Middle frontal gyrus (tissue), 1 donor: ENCODE data around the gene SYTL2.
"Not testable (repeated sequence)": the region's sequence is repeated elsewhere in the genome, so short reads cannot be mapped to it uniquely, and the experiment has no call there.

Experiments used
- DNase-seq: peaks from one replicate; pipeline ENCODE4 v3.0.0-alpha.2; 2015; ENCODE audit warnings: low spot score; ENCODE audit errors: extremely low spot score

Gene SYTL2

DNA sequence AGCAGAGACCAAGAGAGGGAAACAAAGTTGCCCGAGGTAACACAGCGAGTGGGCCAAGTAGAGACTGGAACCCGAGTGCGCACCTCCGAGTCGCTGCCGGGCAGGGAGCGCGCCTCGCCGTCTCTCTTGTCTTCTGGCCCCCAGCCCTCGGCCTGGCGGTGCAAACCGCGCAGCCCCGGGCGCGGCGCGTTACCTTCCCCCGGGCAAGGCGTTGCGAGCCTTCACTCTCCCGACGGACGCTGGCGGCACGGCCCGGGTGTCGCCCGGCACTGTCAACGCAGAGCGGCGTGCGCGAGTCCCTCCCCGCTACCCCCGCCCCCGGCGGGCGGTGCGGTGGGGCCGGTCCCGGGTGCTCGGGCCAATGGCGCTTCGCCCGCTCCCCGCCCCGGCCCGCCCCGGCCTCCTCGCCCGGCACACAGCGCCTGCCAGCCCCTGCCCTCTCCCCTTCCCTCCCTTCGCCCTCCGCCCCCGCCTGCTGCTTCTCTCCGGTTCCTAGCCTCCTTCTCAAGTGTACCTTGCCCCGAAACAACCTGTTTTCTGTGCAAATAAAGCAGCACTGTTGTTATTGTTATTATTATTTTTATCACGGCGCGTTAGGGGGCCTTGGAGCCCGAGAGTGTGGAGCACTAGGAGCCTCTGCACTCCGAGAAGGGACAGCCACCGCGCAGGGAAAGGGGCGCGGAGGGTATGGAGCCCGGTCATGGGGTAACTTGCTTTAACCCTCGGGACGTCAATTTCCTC, at the start of gene SYTL2:
Gene SYTL2, minus strand, starts transcription at position 271 of the 741 bp plus-strand sequence. CDS start 53,416 bp downstream, outside the sequence.
- peak; percentile 46 for DNase-seq

- DNase-seq: not testable (repeated sequence)
Observed at GRCh38 chr11:85859541-85859940, 48.6 kb upstream of the SYTL2 start.

- DNase-seq: no peak
Observed at GRCh38 chr11:85857098-85857497, 46.2 kb upstream of the SYTL2 start.

GRCh38 chr11:85855341-85855656, 44.4 kb upstream of the SYTL2 start, which contains the start of gene CCDC83:
Gene CCDC83 (plus strand): TSS chr11:85855383. CDS start chr11:85865124, 9,741 bp downstream.
- DNase-seq: no peak

GRCh38 chr11:85854557-85855340, 43.8 kb upstream of the SYTL2 start:
- DNase-seq: peak; percentile 82

GRCh38 chr11:85854212-85854556, 43.2 kb upstream of the SYTL2 start:
- no peak for DNase-seq

- DNase-seq: not testable (repeated sequence)
Observed at GRCh38 chr11:85853541-85853940, 42.6 kb upstream of the SYTL2 start.

GRCh38 chr11:85852754-85853153, 41.8 kb upstream of the SYTL2 start:
- not testable (repeated sequence) for DNase-seq

DNA sequence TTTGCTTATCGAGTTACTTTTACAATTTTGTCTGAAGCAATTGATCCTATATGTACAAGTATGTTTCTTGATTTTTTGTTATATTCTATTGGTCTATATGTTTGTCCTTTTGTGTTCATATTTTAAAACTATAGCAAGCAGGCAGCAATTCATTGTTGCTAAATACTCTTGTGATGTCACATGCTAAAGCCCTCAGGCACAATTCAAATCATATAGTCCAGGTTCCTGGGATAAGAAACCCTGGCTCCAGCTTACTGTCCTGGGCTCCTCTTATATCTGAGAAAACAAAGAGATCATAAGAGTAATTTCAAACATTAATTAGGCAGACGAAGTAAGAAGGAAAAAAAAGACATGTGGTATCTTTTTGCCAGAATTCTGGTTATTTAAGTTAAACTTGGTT, 37.6 kb upstream of the SYTL2 start:
- DNase-seq: no peak

DNA sequence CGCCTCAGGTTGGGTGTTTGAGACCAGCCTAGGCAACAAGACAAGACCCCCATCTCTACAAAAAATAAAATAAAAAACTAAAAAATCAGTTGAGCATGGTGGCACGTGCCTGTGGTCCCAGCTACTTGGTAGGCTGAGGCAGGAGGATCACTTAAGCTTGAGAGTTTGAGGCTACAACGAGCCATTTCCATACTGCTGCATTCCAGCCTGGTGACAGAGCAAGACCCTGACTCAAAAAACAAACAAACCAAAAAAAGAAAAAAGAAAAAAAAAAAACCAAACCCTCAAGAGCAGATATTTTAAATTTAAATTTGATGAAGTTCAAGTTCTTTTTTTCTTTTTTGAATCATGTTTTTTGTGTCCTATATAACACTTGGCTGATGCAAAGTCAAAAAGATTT, 37.1 kb upstream of the SYTL2 start:
- DNase-seq: no peak

DNA sequence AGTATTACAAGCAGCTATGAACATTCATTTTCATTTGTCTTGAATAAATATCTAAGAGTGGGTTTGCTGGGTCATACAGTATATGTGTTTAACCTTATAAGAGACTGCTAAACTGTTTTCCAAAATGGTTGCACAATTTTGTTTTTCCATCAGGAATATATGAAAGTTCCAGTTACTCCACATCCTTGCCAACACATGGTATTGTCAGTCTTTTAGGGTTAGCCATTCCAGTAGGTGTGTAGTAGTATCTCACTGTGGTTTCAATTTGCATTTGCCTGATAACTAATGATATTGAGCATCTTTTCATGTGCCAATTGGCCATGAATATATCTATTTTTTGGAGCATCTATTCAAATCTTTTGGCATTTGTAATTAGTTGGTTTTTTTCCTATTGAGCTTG, 36.5 kb upstream of the SYTL2 start:
- DNase-seq: no peak

GRCh38 chr11:85845124-85845631, 34.2 kb upstream of the SYTL2 start:
- no peak for DNase-seq

- no peak for DNase-seq
Observed at GRCh38 chr11:85844439-85845123, 33.6 kb upstream of the SYTL2 start.

DNA sequence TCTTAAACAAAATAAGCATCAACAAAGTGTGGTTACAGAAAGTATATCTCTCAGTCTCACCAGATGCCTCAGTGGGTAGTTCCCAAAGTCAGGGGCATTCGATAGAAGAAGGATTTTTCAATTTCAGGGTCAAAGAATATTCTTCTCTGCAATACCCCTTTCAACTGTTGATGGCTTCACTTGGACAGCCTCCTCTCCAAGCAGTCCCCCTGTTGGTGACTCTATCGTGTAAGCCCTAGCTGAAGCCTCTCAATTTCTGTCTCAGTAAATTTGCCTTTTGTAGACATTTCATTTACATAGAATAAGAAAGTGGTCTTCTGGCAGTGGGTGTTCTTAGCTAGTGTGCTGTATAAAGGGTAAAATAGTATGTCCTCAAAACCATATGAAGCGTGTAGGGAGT, 33.0 kb upstream of the SYTL2 start:
- no peak for DNase-seq

- not testable (repeated sequence) for DNase-seq
Observed at GRCh38 chr11:85840932-85841331, 30.0 kb upstream of the SYTL2 start.

DNA sequence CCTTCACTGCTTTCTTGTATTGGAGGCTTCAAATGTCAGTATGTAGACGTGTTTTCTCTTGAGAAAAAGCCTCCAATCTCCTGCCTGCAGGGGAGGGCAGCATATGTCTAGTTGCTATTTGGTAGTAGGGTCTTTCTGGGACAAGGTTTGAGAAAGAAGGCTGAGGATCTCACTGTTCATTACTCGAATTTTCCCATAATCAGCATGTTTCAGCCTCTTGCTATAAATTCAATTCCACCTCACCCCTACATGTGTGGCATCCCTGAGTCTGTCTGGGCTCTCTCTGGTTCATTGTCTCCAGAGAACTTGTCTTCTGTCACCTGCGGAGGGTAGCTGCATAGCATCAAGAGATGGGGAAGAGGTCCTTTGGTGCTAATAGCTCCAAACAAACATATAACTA, 24.8 kb upstream of the SYTL2 start:
- no peak for DNase-seq

DNA sequence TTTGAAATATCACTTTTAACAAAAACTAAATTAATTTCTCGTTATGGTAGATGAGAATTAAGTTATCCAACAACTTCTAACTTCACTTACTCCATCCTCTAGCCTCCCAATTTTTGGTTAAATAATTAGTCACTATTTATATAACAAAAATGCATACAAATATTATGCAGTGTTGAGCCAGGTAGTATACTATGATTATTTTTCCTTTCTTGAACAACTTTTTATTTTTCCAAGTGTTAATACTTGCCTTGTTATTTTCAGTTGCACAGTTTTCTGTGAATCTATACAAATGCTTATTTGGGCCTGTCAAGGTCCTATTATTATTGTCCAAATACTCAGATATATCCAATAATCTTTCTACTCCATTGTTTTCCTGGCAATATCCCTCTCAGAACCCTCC, 24.3 kb upstream of the SYTL2 start:
- DNase-seq: no peak

GRCh38 chr11:85831050-85831449, 20.1 kb upstream of the SYTL2 start:
- no peak for DNase-seq

DNA sequence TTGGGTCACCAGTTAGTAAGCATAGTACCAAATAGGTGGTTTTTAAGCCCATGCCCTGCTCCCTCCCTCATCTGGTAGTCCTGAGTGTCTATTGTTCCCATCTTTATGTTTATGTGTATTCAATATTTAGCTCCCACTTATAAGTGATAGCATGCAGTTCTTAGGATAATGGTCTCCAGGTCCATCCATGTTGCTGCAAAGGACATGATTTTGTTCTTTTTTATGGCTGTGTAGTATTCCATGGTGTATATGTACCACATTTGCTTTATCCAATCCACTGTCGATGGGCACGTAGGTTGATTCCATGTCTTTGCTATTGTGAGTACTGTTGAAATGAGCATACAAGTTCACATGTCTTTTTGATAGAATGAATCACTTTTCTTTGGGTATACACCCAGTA, 18.2 kb upstream of the SYTL2 start:
- DNase-seq: no peak

- no peak for DNase-seq
Observed at GRCh38 chr11:85828640-85828978, 17.7 kb upstream of the SYTL2 start.

DNA sequence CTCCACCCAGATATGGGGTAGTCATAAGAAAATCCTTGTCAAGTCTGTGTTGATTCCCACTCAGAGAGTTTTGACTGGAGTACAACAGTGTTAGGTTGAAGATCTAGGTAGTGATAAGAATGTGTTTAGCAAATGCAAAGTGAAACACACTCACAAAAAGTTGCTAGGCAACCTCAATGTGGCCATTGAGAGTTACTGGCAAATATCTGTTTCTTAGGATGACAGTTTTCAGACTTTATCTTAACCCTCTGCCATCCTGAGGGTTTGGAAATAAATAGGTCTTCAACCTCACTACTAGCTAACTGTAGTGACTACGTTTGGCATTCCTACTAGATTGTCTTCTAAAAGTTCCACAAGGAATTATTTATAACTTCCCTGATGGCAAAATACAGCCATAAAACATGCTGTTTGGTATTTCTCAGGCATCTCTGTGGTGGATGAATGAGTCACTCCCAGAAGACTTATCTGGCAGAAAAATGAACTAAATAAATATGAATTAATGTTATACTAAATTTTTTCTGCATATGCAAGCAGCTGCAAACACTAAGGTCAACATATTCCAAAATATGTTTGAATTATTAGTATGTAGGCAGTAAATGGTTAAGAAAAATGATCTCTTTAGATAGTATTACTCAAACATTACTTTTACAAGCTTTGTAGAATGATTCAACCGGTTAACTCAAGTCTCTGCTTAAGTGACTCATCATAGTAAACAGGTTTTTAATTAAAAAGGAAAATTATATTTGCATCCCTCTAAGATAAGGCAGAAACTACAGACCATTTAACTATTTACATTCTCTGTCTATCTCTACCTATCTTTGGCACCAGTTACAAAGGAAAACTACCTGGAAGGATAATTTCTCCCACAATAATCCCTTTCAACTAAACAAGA, 17.1 kb upstream of the SYTL2 start:
- no peak for DNase-seq
